Measurements from ENCODE around the gene CACHD1. TPM values are rescaled to one million over a fixed set of nuclear protein-coding genes. Genes with fewer than 3 reads are reported as not detected.

Gene CACHD1
- total RNA-seq, 1 experiment from 2014 or later, result 8.4 TPM

DNA sequence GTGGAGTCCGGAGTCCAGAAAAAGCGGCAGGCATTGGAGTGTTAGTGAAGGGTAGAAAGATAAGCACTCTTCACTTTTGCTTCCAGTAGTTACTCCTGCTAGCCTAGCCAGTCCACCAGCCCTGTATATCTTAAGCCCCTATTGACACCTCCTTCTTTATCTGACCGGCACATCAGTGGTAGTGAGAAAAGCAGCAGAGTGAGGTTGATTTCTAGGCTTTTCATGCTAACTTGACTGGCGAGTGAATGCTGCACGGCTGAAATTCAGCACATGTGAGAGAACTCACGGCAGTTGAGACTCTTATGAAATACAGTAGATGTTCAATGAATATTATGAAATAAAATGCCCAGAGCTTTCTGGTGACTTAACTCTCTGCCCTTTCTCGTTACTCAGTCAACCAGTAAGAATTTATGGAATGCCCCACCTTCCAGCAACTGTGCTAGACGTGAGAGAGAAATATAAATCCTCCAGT lies 128.2 kb downstream of the CACHD1 start:
- Histone ChIP-seq H3K79me2 (ENCODE audit: insufficient read depth, low read length) (no peaks in the 10 kb centered on the region), H4K20me1 (ENCODE audit: insufficient read depth) (no peaks in the 10 kb centered on the region), H3K9me2 (ENCODE audit: insufficient read depth) (no peaks in the 10 kb centered on the region), H3K9me3 (ENCODE audit: control insufficient read depth in 1 of 2, insufficient read depth in 1 of 2, low read depth in 1 of 2, low read length in 2 of 2) (no peaks in the 10 kb centered on the region), H3K4me2 (ENCODE audit: low read length) (no peak overlapping the region; the same call in 1 of the 2 replicates), H2AFZ (ENCODE audit: low read depth, low read length, poor library complexity, severe bottlenecking) (no peak overlapping the region), H3K9ac (ENCODE audit: low read length) (no peak overlapping the region), H3K4me1 (ENCODE audit: control insufficient read depth in 1 of 2, insufficient read depth in 2 of 2, low read length in 2 of 2) (peaks cover 0 to 6% of the 10 kb centered on the region in 2 experiments; a peak in 1 of 4 replicates), H3K27me3 (ENCODE audit: insufficient read depth, low read length) (no peaks in the 10 kb centered on the region), H3K36me3 (ENCODE audit: control insufficient read depth in 1 of 2, insufficient read depth in 2 of 2, low read length in 2 of 2) (no peaks in the 10 kb centered on the region), H3K27ac (ENCODE audit: low read depth, low read length) (no peak overlapping the region), H3K4me3 (replicated peaks in 1 of 2; ENCODE audit: low read depth in 1 of 2, low read length in 2 of 2) (no peak overlapping the region)
- ATAC-seq (no peak), DNase-seq (ENCODE audit: low read depth, low spot score) (no peak)
- intact Hi-C loops (cut with micrococcal nuclease), result no loop called here
- ChIA-PET CTCF (no interaction called here), POLR2A (no interaction called here), RAD21 (ENCODE audit: low non-redundant PET in 1 of 2, low total read pairs in 2 of 2, uncharacterized antibody in 2 of 2, unreplicated experiment in 2 of 2) (no interaction called here)
- BruUV-seq (replicated peaks), result no TSS peak
- no peak for TF ChIP-seq SRF (IDR thresholded peaks at IDR 0.05; ENCODE audit: low read depth)
- TF ChIP-seq, protein P1, sequence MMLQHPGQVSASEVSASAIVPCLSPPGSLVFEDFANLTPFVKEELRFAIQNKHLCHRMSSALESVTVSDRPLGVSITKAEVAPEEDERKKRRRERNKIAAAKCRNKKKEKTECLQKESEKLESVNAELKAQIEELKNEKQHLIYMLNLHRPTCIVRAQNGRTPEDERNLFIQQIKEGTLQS (IDR thresholded peaks at IDR 0.05), result no peak

DNA sequence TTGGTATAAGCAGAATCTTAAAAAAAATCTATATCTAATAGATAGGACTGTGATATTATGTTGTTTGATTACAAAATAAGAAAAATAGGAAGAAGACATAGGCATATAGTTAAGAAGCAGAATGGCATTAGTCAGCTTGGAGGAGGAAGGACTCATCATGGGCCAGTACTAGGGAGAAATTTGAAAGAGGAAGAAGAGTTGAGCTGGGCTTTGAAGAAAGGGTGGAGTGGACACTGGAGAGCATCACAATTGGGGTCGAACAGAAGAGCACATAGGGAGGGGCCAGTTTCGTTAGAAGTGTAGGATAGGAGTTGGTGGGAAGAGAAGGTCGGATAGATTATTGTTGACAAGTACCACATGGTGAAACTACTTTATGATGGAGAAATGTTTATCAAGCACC lies 129.3 kb downstream of the CACHD1 start:
- no peak overlapping the region for H2AFZ ChIP-seq (ENCODE audit: low read depth, low read length, poor library complexity, severe bottlenecking)

More for the DNA sequence above, 129.3 kb downstream of the CACHD1 start:
- no peak overlapping the region for H3K9ac ChIP-seq (ENCODE audit: low read length)
- BruUV-seq (replicated peaks), result no TSS peak
- ChIA-PET CTCF (no interaction called here), POLR2A (no interaction called here), RAD21 (ENCODE audit: low non-redundant PET in 1 of 2, low total read pairs in 2 of 2, uncharacterized antibody in 2 of 2, unreplicated experiment in 2 of 2) (no interaction called here)
- H3K79me2 ChIP-seq (ENCODE audit: insufficient read depth, low read length), result no peaks in the 10 kb centered on the region
- no peaks in the 10 kb centered on the region for H3K9me2 ChIP-seq (ENCODE audit: insufficient read depth)
- intact Hi-C loops (cut with micrococcal nuclease), result no loop called here
- no peak overlapping the region for H3K4me2 ChIP-seq (ENCODE audit: low read length)
- no peak overlapping the region for H3K4me3 ChIP-seq (replicated peaks in 1 of 2; ENCODE audit: low read depth in 1 of 2, low read length in 2 of 2)
- H3K4me1 ChIP-seq (ENCODE audit: control insufficient read depth in 1 of 2, insufficient read depth in 2 of 2, low read length in 2 of 2), result peaks cover 0 to 6% of the 10 kb centered on the region in 2 experiments; a peak in 1 of 4 replicates
- H4K20me1 ChIP-seq (ENCODE audit: insufficient read depth), result no peaks in the 10 kb centered on the region
- H3K36me3 ChIP-seq (ENCODE audit: control insufficient read depth in 1 of 2, insufficient read depth in 2 of 2, low read length in 2 of 2), result no peaks in the 10 kb centered on the region
- no peaks in the 10 kb centered on the region for H3K9me3 ChIP-seq (ENCODE audit: control insufficient read depth in 1 of 2, insufficient read depth in 1 of 2, low read depth in 1 of 2, low read length in 2 of 2)
- H3K27me3 ChIP-seq (ENCODE audit: insufficient read depth, low read length), result no peaks in the 10 kb centered on the region
- no peak overlapping the region for H3K27ac ChIP-seq (ENCODE audit: low read depth, low read length)
- no peak for DNase-seq (ENCODE audit: low read depth, low spot score)
- no peak for ATAC-seq
- TF ChIP-seq SRF (IDR thresholded peaks at IDR 0.05; ENCODE audit: low read depth) (no peak), EGR1 (IDR thresholded peaks at IDR 0.05; ENCODE audit: low read depth) (no peak), TCF7L2 (IDR thresholded peaks at IDR 0.05; ENCODE audit: borderline replicate concordance, extremely low read depth, insufficient read depth, insufficient read length) (no peak), SIN3A (IDR thresholded peaks at IDR 0.05; ENCODE audit: low read depth) (no peak), SP1 (IDR thresholded peaks at IDR 0.05; ENCODE audit: low read depth) (no peak), JUND (IDR thresholded peaks at IDR 0.05) (no peak), POLR2A (IDR thresholded peaks at IDR 0.05; ENCODE audit: borderline replicate concordance, extremely low read depth, insufficient read depth, insufficient read length) (no peak), ZFX (IDR thresholded peaks at IDR 0.05) (no peak), CBX3 (IDR thresholded peaks at IDR 0.05; ENCODE audit: low read depth) (no peak)
- TF ChIP-seq, protein P2, sequence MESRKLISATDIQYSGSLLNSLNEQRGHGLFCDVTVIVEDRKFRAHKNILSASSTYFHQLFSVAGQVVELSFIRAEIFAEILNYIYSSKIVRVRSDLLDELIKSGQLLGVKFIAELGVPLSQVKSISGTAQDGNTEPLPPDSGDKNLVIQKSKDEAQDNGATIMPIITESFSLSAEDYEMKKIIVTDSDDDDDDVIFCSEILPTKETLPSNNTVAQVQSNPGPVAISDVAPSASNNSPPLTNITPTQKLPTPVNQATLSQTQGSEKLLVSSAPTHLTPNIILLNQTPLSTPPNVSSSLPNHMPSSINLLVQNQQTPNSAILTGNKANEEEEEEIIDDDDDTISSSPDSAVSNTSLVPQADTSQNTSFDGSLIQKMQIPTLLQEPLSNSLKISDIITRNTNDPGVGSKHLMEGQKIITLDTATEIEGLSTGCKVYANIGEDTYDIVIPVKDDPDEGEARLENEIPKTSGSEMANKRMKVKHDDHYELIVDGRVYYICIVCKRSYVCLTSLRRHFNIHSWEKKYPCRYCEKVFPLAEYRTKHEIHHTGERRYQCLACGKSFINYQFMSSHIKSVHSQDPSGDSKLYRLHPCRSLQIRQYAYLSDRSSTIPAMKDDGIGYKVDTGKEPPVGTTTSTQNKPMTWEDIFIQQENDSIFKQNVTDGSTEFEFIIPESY (IDR thresholded peaks at IDR 0.05; ENCODE audit: extremely low read depth, insufficient replicate concordance, low read length), result no peak

Measured in HCT116 (cell line).